Measurements from ENCODE around the gene VHLL. TPM values are rescaled to one million over a fixed set of nuclear protein-coding genes. Genes with fewer than 3 reads are reported as not detected.

The VHLL gene
- polyA plus RNA-seq, 1 of the 3 experiments (the other 2 are of a cell fraction) = not detected

GRCh38 chr1:156281281-156281680, 17.8 kb downstream of the VHLL start (continued):
- TF ChIP-seq RCOR1 (IDR thresholded peaks at IDR 0.05; ENCODE audit: low read length) (no peak), RAD21 (IDR thresholded peaks at IDR 0.05; ENCODE audit: low read length) (no peak), MAX (IDR thresholded peaks at IDR 0.05; ENCODE audit: low read depth) (peak; percentile 71), EZH2phosphoT487 (IDR thresholded peaks at IDR 0.05; ENCODE audit: borderline replicate concordance, low read depth) (no peak), POLR2AphosphoS5 (IDR thresholded peaks at IDR 0.05; ENCODE audit: low read depth, low read length) (no peak), REST (IDR thresholded peaks at IDR 0.05; ENCODE audit: low read depth, low read length) (no peak), SIN3A (IDR thresholded peaks at IDR 0.05; ENCODE audit: borderline replicate concordance, low read depth, low read length) (peak; percentile 92), MXI1 (IDR thresholded peaks at IDR 0.05; ENCODE audit: low read depth, low read length) (peak; percentile 99), USF1 (IDR thresholded peaks at IDR 0.05; ENCODE audit: borderline replicate concordance, low read depth) (no peak), YY1 (IDR thresholded peaks at IDR 0.05; ENCODE audit: low read depth) (no peak), RXRA (IDR thresholded peaks at IDR 0.05; ENCODE audit: borderline replicate concordance, low read depth) (no peak), FOXJ3 (CRISPR knock-in tag; IDR thresholded peaks at IDR 0.05) (no peak)
- TF ChIP-seq, protein P1, sequence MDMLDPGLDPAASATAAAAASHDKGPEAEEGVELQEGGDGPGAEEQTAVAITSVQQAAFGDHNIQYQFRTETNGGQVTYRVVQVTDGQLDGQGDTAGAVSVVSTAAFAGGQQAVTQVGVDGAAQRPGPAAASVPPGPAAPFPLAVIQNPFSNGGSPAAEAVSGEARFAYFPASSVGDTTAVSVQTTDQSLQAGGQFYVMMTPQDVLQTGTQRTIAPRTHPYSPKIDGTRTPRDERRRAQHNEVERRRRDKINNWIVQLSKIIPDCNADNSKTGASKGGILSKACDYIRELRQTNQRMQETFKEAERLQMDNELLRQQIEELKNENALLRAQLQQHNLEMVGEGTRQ (IDR thresholded peaks at IDR 0.05; ENCODE audit: borderline replicate concordance, low read depth, low read length) = no peak

GRCh38 chr1:156279837-156280236, 19.3 kb downstream of the VHLL start:
- Histone ChIP-seq H3K36me3 (replicated peaks in 1 of 2; ENCODE audit: control insufficient read depth in 1 of 2, insufficient read depth in 2 of 2, low read length in 1 of 2) (peaks cover 35 to 43% of the 10 kb centered on the region in 2 experiments), H3K4me1 (ENCODE audit: control insufficient read depth in 1 of 2, insufficient read depth in 2 of 2, low read depth in 1 of 2, low read length in 1 of 2) (peaks cover 10 to 17% of the 10 kb centered on the region in 2 experiments; a peak in 2 of 4 replicates), H3K79me2 (ENCODE audit: insufficient read depth) (peaks cover 65% of the 10 kb centered on the region), H3F3A (replicated peaks; ENCODE audit: insufficient read depth) (peaks cover 14% of the 10 kb centered on the region), H3K9me3 (no peaks in the 10 kb centered on the region), H3K27me3 (ENCODE audit: insufficient read depth) (no peaks in the 10 kb centered on the region), H4K20me1 (ENCODE audit: insufficient read depth) (peaks cover 31% of the 10 kb centered on the region), H3K9me2 (no peaks in the 10 kb centered on the region), H3K27ac (ENCODE audit: low read depth in 2 of 2, low read length in 1 of 2) (no peak overlapping the region), H2AFZ (ENCODE audit: low read depth) (no peak overlapping the region), H3K9ac (no peak overlapping the region), H3K4me3 (ENCODE audit: low read depth in 2 of 2, low read length in 1 of 2) (no peak overlapping the region), H3K4me2 (no peak overlapping the region)
- CTCF ChIA-PET = interaction anchor here (0.6 to 3.9 kb wide), 9 partner anchors 11 to 324 kb away, joined by 3 to 18 read pairs (median 4); no protein-coding TSS in a partner anchor
- WGBS (ENCODE audit: low lambda C conversion rate) = 98% methylated on average over 3 of the region's 3 CpGs
- POLR2A ChIA-PET = interaction anchor here (0.6 to 1.4 kb wide), 3 partner anchors 23 to 56 kb away, joined by 3 to 4 read pairs (median 4); no protein-coding TSS in a partner anchor
- DNase-seq = no peak
- TF ChIP-seq, protein P2, sequence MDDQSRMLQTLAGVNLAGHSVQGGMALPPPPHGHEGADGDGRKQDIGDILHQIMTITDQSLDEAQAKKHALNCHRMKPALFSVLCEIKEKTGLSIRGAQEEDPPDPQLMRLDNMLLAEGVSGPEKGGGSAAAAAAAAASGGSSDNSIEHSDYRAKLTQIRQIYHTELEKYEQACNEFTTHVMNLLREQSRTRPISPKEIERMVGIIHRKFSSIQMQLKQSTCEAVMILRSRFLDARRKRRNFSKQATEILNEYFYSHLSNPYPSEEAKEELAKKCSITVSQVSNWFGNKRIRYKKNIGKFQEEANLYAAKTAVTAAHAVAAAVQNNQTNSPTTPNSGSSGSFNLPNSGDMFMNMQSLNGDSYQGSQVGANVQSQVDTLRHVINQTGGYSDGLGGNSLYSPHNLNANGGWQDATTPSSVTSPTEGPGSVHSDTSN (IDR thresholded peaks at IDR 0.05) = no peak
- TF ChIP-seq NFIC (IDR thresholded peaks at IDR 0.05; ENCODE audit: borderline replicate concordance) (no peak), EP300 (IDR thresholded peaks at IDR 0.05; ENCODE audit: borderline replicate concordance in 1 of 2, low read depth in 1 of 2, low read length in 1 of 2) (no peak), RXRA (IDR thresholded peaks at IDR 0.05; ENCODE audit: borderline replicate concordance, low read depth) (no peak), RAD21 (IDR thresholded peaks at IDR 0.05; ENCODE audit: low read length) (no peak), EZH2phosphoT487 (IDR thresholded peaks at IDR 0.05; ENCODE audit: borderline replicate concordance, low read depth) (no peak), SMC3 (IDR thresholded peaks at IDR 0.05; ENCODE audit: low read depth, low read length) (no peak), JUND (IDR thresholded peaks at IDR 0.05) (no peak), FOXJ3 (CRISPR knock-in tag; IDR thresholded peaks at IDR 0.05) (no peak), FOXM1 (IDR thresholded peaks at IDR 0.05; ENCODE audit: low read depth) (no peak), TEAD4 (IDR thresholded peaks at IDR 0.05; ENCODE audit: borderline replicate concordance, insufficient read depth) (no peak)
- TF ChIP-seq, protein P3, sequence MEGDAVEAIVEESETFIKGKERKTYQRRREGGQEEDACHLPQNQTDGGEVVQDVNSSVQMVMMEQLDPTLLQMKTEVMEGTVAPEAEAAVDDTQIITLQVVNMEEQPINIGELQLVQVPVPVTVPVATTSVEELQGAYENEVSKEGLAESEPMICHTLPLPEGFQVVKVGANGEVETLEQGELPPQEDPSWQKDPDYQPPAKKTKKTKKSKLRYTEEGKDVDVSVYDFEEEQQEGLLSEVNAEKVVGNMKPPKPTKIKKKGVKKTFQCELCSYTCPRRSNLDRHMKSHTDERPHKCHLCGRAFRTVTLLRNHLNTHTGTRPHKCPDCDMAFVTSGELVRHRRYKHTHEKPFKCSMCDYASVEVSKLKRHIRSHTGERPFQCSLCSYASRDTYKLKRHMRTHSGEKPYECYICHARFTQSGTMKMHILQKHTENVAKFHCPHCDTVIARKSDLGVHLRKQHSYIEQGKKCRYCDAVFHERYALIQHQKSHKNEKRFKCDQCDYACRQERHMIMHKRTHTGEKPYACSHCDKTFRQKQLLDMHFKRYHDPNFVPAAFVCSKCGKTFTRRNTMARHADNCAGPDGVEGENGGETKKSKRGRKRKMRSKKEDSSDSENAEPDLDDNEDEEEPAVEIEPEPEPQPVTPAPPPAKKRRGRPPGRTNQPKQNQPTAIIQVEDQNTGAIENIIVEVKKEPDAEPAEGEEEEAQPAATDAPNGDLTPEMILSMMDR (IDR thresholded peaks at IDR 0.05) = no peak
- TF ChIP-seq, protein P1 (IDR thresholded peaks at IDR 0.05; ENCODE audit: borderline replicate concordance, low read depth, low read length) = no peak
